C1 segment of cervical spinal cord (tissue), 14 donors: ENCODE data around the gene SERPINB10.

Source experiments
- DNase-seq, 14 donors: peaks; one replicate each; lab custom pipeline; 2025; lab: John Stamatoyannopoulos, UW

The SERPINB10 gene, protein sequence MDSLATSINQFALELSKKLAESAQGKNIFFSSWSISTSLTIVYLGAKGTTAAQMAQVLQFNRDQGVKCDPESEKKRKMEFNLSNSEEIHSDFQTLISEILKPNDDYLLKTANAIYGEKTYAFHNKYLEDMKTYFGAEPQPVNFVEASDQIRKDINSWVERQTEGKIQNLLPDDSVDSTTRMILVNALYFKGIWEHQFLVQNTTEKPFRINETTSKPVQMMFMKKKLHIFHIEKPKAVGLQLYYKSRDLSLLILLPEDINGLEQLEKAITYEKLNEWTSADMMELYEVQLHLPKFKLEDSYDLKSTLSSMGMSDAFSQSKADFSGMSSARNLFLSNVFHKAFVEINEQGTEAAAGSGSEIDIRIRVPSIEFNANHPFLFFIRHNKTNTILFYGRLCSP

DNA sequence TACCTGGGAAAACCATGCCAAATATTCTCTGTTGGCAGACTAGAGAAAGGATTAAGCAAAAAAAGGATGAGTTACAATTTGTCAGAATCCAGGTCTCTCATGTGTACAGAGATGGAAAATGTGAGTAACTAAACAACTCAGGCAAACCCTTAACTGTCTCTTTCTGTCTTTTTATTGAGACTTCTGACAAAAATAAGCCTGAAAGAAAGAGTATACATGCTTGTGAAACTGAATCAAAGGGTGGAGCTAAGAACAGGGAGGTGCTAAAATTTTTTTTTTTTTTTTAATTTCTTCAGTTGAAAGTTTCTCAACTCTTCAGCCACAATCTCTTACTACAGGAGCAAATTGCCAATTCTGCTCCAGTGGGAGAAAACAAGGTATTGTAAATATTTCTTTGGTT is at the start of gene SERPINB10:
SERPINB10 (plus strand) TSS at position 295 of the 400 bp plus-strand sequence. CDS start 7,553 bp downstream, outside the sequence.
- no peak for DNase-seq

DNA sequence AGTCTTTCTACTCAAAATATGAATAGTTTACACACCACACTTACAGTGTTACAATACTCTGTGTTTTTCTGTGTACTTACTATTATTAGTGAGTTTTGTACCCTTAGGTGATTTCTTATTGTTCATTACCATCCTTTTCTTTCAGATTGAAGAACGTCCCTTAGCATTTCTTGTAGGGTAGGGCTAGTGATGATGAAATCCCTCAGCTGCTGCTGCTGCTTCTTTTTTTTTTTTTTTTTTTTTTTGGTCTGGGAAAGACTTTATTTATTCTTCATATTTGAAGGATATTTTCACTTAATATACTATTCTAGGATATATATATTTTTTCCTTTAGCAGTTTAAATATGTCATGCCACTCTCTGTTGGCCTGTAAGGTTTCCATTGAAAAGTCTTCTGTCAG is 49.3 kb upstream of the SERPINB10 start:
- DNase-seq, result no peak

DNA sequence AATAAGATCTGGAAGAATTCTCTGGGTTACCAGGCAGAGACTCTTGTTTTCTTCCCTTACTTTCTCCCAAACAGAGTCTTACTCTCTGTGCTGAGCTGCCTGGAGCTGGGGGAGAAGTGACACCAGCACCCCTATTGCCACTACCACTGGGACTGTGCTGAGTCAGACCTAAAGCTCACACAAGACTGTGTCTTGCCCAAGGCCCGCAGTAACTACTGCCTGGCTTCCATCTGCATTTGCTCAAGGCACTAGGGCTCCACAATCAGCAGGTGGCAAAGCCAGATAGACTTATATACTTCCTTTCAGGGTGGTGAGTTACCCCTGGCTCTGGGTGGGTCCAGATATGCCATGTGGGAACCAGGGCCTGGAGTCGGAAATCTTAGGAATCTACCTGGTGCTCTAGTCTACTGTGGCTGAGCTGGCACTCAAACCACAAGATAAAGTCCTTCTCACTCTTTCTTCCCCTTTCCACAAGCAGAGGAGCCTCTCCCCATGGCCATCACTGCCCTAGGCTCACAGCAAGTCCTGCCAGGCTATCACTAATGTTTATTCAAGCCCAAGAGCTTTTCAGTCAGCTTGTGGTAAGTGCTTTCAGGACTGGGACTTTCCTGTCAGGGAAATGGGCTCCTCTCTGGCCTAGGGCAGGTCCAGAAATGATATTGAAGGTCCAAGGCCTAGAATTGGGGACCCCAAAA is 47.8 kb upstream of the SERPINB10 start:
- no peak for DNase-seq

DNA sequence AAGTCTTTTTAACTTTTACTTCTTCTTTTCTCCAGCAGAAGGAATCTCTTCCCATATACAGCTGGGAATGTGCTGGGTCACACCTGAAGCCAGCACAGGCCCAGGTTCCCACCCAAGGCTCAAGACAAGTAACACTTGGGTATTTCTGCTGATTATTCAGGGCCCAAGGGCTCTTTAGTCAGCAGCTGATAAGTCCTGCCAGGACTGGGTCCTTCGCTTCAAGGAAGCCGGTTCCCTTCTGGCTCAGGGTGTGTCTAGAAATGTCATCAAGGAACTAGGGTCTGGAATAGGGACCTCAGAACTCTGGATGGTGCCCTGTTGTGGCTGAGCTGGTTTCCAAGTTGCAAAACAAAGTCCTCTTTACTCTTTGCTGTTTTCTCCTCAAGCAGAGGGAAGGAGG is 47.2 kb upstream of the SERPINB10 start:
- no peak for DNase-seq

DNA sequence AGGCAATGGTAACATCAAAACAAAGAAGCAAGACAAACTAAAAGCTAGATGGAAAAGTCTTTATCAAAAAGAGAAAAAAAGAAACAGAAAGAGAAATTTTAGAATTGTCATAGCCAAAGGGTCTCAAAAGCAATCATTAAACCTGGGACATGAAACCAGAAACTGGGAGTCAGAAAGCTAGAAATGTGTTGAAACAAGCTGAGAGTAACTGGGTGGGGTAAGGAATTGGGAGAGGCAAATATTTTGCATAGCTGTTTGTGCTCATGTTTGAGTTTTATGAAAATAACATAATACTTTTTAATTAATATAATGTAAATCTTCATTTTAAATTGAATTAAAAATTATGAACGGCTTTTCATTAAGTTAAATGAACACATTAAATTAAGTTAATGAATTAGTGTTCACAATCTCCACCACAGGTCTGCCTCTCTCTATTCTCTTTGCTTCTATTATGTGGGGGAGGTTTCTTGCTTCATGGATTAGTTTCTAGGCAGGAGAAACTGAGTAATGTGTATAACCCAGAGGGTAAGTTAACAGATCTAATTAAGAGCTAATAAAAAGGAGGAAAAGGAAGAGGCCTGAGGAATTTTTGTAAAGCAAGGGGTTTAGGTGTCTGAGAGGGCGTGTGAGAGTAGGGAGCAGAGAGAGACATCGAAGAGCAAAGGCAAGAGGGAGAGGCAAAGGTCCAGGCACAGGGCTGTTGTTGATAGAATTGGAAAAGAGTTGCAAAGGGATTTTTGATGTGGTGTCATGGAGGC is 40.2 kb upstream of the SERPINB10 start:
- DNase-seq, result no peak

DNA sequence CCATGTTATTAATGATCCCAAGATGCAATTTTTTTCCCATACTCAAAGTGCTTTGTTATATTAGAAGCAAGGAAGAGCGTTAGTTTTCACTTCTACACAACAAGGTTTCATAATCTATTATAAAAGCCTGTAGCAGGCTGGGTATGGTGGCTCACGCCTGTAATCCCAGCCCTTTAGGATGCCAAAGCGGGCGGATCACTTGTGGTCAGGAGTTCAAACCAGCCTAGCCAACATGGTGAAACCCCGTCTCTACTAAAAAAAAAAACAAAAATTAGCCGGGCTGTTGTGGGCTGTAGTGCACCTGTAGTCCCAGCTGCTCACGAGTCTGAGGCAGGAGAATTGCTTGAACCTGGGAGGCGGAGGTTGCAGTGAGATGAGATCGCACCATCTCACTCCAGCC is 39.2 kb upstream of the SERPINB10 start:
- no peak for DNase-seq

DNA sequence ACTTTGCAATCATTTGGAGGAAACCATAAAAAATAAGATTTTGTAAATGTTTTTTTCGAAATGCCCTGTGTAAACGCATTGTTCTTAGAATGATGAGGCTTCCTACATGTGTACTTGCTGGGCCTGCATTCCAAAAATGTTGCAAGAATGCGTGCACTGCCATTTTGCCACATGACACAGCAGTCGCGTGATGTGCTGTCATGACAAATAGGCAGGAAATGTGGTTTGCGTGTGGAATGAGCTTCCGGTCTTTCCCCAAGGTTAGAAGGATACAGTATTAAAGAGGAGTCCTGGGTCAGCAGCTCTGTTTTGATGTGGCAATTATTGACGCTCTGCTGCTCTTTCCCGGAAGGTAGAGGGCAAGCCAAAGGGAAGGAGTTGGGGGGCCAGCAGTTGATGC is 38.4 kb upstream of the SERPINB10 start:
- no peak for DNase-seq

DNA sequence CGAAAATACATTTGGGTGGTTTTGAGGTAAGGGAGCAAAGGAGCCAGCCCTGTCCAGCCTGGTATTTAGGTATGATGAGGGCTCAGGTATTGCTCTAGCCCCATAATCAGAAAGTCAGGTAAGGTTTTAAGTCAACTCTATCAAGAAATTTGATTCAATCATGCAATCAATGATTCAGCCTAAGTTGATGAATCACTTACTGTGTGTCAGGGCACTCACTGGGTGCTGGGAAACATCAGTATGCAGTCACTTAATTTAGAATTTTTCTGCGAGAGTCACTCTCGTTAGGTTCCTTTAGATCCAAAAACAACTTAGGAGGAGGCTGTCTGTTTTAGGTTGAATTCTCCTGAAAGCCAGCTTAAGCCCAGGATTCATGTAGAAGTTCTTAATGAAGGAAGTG is 37.9 kb upstream of the SERPINB10 start:
- DNase-seq, result no peak

DNA sequence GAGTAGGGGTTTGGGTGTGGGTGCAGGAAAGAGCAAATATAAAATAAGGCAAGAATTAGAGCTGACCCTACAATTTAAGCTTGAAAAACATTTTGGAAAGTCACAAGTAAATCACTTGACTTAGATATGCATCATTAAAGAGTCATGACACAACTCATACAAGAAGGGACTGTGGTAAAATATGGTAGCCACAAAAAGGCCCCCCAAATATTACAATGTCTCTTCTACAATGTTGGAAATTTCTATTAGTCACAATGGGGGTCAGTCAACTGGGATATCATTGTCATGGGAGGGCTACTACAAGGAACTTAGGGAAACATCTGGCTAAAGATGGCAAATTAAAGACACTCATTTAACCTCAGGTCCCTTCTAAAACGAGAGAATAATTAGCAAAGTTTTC is 35.9 kb upstream of the SERPINB10 start:
- DNase-seq, result no peak

DNA sequence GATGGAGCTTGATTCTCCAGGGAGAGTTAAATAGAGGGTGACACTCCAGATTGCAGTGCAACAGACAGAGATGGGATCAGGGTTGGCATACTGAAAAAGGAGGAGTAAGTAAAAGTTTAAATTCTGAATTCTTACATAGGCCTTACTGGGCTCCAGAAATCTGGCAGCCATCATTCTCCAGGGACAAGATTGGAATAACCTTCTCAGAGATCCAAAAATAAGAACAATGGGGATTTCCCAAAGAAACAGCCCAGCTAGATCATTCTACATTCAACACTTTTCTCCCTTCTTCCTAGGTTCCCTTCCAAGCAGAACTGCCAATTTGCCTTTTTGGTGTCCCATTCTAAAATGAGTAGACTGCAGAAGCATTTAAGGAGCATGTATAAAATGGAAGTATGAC is 35.2 kb upstream of the SERPINB10 start:
- no peak for DNase-seq

DNA sequence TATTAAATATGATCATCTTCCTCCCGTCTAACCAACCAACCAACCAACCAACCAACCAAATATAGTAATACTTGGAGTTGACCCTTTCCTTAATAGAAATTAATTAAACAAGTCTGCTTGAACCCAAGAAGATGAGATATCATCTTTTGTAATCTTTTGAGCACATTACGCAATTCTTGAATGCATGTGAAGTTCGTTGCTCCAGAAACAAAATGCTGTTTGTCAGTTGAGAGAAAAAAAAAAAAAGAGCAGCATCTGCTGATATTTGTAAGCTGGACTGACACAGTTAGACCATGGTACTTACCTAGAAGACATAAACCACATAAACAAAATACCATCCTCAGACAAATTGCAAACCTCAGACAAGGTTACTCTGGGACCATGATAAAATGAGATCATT is 29.4 kb upstream of the SERPINB10 start:
- no peak for DNase-seq

DNA sequence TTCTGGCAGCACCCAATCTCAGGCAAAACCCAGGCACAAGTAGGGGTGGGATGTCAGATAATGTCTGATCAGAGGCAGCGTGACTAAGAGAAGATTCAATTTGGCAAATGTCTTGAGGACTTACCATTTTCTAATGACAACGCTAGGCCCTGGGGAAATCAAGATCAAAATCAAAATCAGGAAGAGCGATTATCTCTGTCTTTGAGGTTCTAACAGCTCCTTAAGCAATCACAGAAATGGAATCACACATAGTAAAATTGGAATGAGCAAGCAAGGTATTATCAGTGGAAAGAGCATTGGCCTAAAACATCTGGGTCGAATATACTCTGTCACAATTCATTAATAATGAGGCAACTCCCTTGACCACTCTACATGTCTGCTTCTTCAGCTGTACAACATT is 28.8 kb upstream of the SERPINB10 start:
- DNase-seq, result no peak

DNA sequence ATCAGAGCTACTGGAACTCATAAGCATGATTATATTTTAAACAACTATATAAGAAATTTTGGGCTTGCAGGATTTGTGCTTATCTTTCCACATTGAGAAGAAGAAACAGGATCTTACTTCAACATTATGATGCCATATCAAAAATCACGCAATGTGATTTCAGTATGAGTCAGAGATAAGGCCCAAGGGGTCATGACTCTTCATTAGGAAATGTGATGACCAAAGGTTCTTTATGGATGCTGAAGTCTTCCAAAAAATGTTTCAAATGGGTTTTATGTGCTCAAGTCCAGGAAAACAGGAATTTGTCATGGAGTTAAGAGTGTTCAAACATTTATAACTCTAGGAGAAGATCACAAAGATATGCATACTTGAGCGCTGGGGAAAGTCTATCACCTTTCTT is 28.0 kb upstream of the SERPINB10 start:
- no peak for DNase-seq

DNA sequence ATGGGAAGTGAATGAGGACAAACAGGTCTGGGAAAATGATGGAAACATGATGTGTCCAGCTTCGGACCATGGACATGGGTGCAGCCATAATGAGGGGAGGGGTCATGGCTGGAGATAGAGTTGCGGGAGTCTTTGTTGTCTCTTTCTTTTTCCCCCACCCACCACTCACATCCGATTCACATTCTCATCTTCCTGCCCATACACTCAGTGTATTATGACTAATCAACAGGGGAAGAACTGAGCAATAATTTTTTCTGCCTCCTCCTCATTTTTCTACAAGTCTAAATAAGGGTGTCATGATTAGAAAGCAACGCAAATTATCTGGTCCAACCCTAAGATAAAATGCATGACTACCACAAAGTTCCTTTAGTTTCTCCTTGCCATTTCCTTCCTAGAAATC is 25.9 kb upstream of the SERPINB10 start:
- no peak for DNase-seq

DNA sequence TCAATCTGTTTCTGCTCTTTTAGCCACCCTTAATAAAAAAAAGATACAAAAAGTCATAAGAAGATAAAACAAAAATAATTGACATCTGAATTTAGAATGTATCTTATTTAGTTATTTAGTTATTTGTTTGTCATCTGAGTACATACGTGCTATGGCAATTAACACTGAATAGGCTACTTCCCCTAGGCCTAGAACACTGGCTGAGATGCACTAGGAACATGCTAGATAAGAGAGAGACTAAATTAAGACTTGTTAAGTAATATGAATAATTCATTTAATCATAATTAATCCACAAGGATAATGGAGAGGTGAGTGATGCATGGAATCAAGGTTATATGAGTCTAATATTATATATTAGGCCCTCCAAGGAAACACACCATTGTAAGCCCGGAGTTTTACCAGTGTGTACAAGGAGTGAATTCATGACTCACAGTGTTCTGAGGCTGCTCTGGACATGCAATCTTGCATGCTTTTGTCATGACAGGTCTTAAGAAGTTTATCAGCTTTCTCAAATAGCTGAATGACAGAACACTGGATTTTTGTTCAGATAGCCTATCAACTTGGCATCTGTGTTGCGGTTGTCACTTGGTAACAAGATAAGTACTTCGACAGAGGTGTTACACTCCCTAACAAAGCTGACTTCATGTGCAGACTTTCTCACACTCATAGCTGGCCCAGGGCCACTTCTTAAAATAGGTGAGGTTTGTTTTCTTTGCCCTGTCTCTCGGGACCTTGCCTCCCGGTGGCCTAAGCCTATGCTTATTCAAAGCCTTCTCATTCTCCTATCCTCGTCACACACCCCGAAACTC is 25.2 kb upstream of the SERPINB10 start:
- no peak for DNase-seq

DNA sequence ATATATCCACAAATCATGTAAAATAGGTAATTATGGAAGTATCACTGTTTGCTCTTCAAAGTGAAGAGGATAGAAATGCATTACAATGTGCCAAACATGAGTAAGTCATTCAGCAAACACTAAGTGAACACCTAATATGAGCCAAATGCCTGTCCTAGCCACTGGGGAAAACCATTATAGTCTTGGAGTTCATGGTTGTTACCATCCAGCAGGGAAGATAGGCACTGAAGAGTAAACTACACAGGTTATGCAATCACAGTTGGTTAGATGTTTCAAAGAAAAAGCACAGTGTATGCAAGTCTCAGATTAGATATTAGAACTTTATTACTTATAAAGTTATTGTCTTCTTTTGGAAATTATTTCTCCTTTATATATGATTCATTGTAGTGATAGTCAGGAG is 24.1 kb upstream of the SERPINB10 start:
- DNase-seq, result no peak

DNA sequence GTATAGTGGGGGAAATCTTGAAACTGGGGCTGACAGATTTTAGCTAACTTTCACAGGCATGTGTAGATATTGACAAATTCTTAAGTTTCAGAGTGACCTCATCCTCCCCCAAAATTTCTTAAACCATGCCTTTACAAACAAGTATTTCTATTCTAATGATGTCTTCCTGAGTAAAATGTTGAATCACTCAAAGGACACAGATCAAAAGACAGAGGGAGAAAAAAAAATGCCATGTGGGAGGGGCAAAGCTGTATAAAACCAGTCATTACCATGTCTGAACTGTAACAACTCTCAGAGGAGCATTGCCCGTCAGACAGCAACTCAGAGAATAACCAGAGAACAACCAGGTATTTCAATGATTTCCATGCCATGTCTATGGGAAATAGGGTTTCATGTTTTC is 20.3 kb upstream of the SERPINB10 start, which contains the start of gene SERPINB2:
SERPINB2 (plus strand) TSS at position 282 of the 400 bp plus-strand sequence. CDS start 3,740 bp downstream, outside the sequence.
- DNase-seq, result no peak

DNA sequence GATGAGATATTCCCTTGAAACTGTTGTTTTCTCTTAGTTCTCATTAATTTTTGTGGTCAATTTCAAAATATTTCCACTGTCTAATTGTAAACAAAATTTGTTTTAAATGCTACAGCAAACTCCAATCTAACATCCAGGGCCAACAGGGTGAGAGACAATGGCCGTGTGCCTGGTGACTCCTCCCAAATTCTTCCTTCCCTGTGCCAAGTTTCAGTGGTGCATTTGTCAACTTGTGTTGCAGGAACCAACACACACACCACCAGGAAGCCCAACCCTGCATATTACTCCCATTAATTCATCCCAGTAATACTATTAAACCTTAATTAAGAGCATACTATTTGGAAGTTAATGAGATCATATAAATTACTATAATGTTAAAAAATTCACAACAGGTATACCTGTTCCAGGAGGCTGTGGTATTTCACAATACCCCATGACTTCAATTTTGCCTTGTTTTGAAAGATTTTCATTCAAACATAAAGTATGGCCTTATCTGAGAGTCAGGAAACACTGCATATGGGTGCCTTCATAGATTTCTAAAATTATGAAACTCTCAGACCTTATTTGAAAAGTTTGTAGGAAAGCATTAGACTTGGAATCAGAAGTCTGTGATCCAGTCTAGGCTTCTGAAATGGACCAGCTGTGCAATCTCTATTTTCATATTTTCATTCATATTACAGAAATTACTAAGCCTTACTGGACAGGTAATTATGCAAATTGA is 19.1 kb upstream of the SERPINB10 start:
- DNase-seq, result no peak

DNA sequence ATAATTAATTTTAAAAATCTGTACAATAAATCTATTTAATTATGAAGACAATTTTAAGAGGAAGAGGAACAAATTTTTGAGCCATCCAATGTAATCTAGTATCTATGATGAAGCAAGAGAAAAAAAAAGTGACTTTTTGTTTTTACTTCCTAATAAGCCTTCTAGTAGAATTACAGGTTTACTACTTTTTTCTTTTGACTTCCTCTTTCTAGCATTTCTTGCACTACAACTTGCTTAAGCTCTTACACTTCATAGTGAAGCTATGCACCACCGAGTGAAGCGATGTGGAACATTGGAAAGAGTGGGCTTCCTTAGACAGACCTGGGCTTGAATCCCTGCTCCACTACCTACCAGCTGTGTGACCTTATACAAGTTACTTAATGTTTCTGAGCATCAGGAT is 18.1 kb upstream of the SERPINB10 start:
- DNase-seq, result peak in 1 of 14 donors; percentile 0

DNA sequence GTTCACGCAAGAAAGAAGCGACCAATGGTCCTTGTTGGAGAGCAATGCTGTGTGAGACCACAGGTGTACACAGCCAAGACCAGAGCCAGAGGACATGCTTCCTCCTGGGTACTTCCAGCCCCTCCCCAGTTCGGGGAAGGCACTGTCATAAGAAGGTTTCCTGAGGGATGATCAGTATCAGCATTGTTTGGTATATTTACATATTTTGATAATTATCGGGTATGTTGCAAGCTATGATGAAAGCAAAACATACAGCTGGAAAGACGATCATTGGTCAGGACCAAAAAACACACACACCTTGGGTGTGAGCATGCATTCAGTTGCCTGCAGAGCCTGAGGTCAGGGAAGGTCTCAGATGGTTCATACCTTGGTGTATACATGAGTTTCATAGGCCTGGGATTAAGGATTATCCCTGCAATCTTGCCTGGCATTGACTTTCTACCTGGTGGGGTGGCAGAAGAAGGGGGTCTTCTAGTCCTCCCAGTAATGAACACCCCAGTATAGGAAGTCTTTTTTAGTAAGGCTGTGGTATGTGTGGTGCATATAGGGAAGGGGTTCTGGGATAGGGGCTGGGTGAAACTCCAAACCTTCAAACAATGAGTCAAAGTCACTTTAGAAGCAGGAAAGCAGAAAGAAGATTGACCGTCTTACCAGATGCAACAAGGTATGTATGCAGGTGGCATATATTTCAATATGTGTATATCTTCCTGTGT is 17.4 kb upstream of the SERPINB10 start:
- DNase-seq, result no peak
